NCI-H748 (cell line): ENCODE results near the gene HELB.
A peak's percentile ranks its signal among the peaks of the same experiment; 100 is the strongest.

ENCODE experiments used
- DNase-seq: peaks from one replicate; lab custom pipeline; 2025; ENCODE audit not compliant: unreplicated experiment; lab: John Stamatoyannopoulos, UW

Gene HELB

GRCh38 chr12:66354291-66354690 is 52.0 kb downstream of the HELB start:
- peak; percentile 26 for DNase-seq

GRCh38 chr12:66359300-66359699 is 57.0 kb downstream of the HELB start:
- DNase-seq, result no peak

GRCh38 chr12:66361703-66362102 is 59.4 kb downstream of the HELB start:
- no peak for DNase-seq

- no peak for DNase-seq
Measured at GRCh38 chr12:66365718-66366490, 63.6 kb downstream of the HELB start.

GRCh38 chr12:66367015-66367667 is 64.8 kb downstream of the HELB start:
- no peak for DNase-seq

GRCh38 chr12:66371982-66372381 is 69.7 kb downstream of the HELB start:
- no peak for DNase-seq

- no peak for DNase-seq
Measured at GRCh38 chr12:66375560-66375959, 73.3 kb downstream of the HELB start.

GRCh38 chr12:66379616-66380015 is 77.3 kb downstream of the HELB start:
- DNase-seq, result no peak

- DNase-seq, result no peak
Measured at GRCh38 chr12:66380769-66381535, 78.7 kb downstream of the HELB start.

- no peak for DNase-seq
Measured at GRCh38 chr12:66387117-66387516, 84.8 kb downstream of the HELB start.
